CD4-positive, alpha-beta T cell (primary cell): ENCODE data around the gene ING4. TPM values are rescaled to one million over a fixed set of nuclear protein-coding genes. Genes with fewer than 3 reads are reported as not detected.
A peak's percentile ranks its signal among the peaks of the same experiment; 100 is the strongest.
"Not testable (repeated sequence)": the region's sequence is repeated elsewhere in the genome, so short reads cannot be mapped to it uniquely, and the experiment has no call there.

Experiments
- ATAC-seq: fragments of 200-7000 bp; cut with Tn5 transposase; one replicate; pipeline ENCODE4 v1.10.0; 2022; ENCODE audit warnings: mild to moderate bottlenecking; ENCODE audit not compliant: poor library complexity
- CTCF ChIA-PET: fragments of 350-600 bp; sonication (Branson Sonifier 250); formaldehyde crosslinking; loops from one replicate; lab custom pipeline; 2021; ENCODE audit warnings: antibody characterized with exemption, inconsistent platforms; lab: Charles Lee
- POLR2A ChIA-PET: fragments of 350-600 bp; sonication (Branson Sonifier 250); formaldehyde crosslinking; loops from one replicate; lab custom pipeline; 2021; ENCODE audit warnings: antibody characterized with exemption, inconsistent platforms; lab: Charles Lee
- DNase-seq, 14 experiments: peaks; one replicate each; pipeline ENCODE4 v3.0.0-alpha.2; 2013 to 2020; ENCODE audit warnings: mixed read lengths in 2 of 14
- H3K27ac ChIP-seq, 2 donors: one replicate each; pipeline versions ENCODE4 v1.5.1 to v1.7.0; 2013; ENCODE audit warnings: low read length in 2 of 2, low read depth in 1 of 2, mild to moderate bottlenecking in 1 of 2
- H3K27me3 ChIP-seq, 2 experiments: 1 replicate in 1 of 2; 2 replicates in 1 of 2; pipeline versions ENCODE4 v1.6.1 to v1.7.0; 2013; ENCODE audit warnings: low read length in 2 of 2, control low read depth in 1 of 2, mild to moderate bottlenecking in 1 of 2, moderate library complexity in 1 of 2; ENCODE audit not compliant: insufficient read depth in 2 of 2, control insufficient read depth in 1 of 2
- H3K36me3 ChIP-seq: one replicate; pipeline ENCODE4 v1.6.1; 2013; ENCODE audit warnings: low read length, control low read depth; ENCODE audit not compliant: insufficient read depth
- H3K4me1 ChIP-seq: one replicate; pipeline ENCODE4 v1.6.1; 2013; ENCODE audit warnings: low read length, control low read depth; ENCODE audit not compliant: insufficient read depth
- H3K4me3 ChIP-seq: one replicate; pipeline ENCODE4 v1.5.1; 2013; ENCODE audit warnings: mild to moderate bottlenecking, low read length, moderate library complexity
- H3K9me3 ChIP-seq, 2 experiments: 1 replicate in 1 of 2; 2 replicates in 1 of 2; pipeline versions ENCODE4 v1.6.1 to v1.7.0; 2013; ENCODE audit warnings: low read length in 2 of 2, mild to moderate bottlenecking in 2 of 2, control low read depth in 1 of 2, moderate library complexity in 1 of 2; ENCODE audit not compliant: control insufficient read depth in 1 of 2, insufficient read depth in 1 of 2
- H3K27ac Mint-ChIP-seq: one replicate; pipeline ENCODE4 v1.8.0; 2020; ENCODE audit warnings: mixed read lengths
- H3K27me3 Mint-ChIP-seq: one replicate; pipeline ENCODE4 v1.8.0; 2021; ENCODE audit warnings: mixed read lengths
- H3K36me3 Mint-ChIP-seq: one replicate; pipeline ENCODE4 v1.8.0; 2021; ENCODE audit warnings: low read depth, mixed read lengths
- H3K4me1 Mint-ChIP-seq: one replicate; pipeline ENCODE4 v1.8.0; 2021; ENCODE audit warnings: low read depth, mixed read lengths
- H3K4me3 Mint-ChIP-seq: one replicate; pipeline ENCODE4 v1.8.0; 2020; ENCODE audit warnings: mild to moderate bottlenecking, mixed read lengths
- H3K9me3 Mint-ChIP-seq: one replicate; pipeline ENCODE4 v1.8.0; 2020; ENCODE audit warnings: mixed read lengths
- intact Hi-C, 2 experiments: fragments of 100-400 bp; cut with DNase I in 1 of 2; cut with micrococcal nuclease in 1 of 2; formaldehyde crosslinking; loops; one replicate each; pipeline versions ENCODE4 v1.15.1 to v1.9.0; 2023 to 2025; cut with DNase I, micrococcal nuclease
- polyA plus RNA-seq, 2 donors: library from polyadenylated mRNA; unstranded; fragments of 120-200 nt; gene quantifications; one replicate each; pipeline ENCODE4 v1.2.1, GENCODE V29; 2013
- total RNA-seq, 174 experiments: library from RNA in 2 of 174; stranded (reverse) in 2 of 174; gene quantifications; one replicate each; pipeline ENCODE4 v1.2.3 and lab custom pipeline; 2021 to 2026
- TF ChIP-seq, protein P1 (sequence below): fragments of 200-600 bp; IDR thresholded peaks from one replicate; pipeline ENCODE4 v1.8.0; 2022; ENCODE audit warnings: antibody characterized with exemption, mild to moderate bottlenecking

The ING4 gene
- total RNA-seq = 10 to 100 TPM; 13.8 to 17.4 TPM
- 52.8 TPM for polyA plus RNA-seq (2013, experiment 1 of 2)
- polyA plus RNA-seq (2013, experiment 2 of 2) = 48.7 TPM
- total RNA-seq (lab: John Stamatoyannopoulos, UW) = 4.7 to 74.1 (median 33.0) reads per million in 172 experiments

DNA sequence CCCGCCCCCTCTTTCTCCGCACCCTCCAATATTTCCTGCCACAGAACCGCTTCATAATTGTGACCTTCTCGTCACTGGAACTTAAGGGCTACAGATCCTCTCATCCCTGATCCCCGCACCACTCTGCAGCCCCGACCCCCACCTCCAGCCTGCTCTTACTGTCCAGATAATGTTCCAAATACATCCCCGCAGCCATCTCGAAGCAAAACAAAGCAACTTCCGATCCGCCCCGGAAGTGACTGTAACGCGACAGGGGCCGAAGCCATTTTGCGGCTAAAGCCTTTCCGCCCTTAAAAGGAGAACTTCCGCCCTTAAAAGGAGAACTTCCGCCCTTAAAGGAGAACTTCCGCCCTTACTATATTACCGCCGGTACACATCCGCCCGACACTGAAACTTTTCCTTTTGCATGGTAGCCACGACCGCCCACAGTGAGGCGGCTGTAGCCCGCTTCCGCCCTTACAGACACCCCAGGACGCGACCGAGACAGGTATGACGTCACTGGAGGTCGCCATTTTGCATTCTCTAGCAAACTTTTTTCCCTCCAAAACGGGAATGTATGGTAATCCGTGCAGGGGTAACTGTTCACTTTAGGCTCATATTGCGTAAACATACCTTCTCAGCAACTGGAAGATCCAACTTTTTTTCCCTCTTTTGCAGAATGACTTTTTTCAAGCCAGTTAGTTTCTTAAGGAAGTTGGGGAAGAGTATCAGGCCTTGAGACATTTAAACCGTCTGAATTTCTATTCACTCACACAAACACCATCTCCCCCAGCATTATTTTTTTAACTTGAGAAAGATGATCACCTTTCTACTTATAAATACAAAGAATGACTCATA lies at the start of gene ING4:
ING4 (minus strand) TSS at position 214 of the 837 bp plus-strand sequence; CDS start at position 196, 18 bp downstream.
- peak within 1 kb of the TSS; percentile 79 to 89 for H3K27ac ChIP-seq
- peak within 1 kb of the TSS; percentile 82 for H3K4me3 ChIP-seq
- Mint-ChIP-seq H3K4me3 (peak within 1 kb of the TSS; percentile 95), H3K27me3 (no peaks in the 10 kb centered on the region), H3K9me3 (no peaks in the 10 kb centered on the region), H3K27ac (peak within 1 kb of the TSS; percentile 91), H3K36me3 (peaks cover 52% of the 10 kb centered on the region), H3K4me1 (peaks cover 34% of the 10 kb centered on the region)
- peaks cover 25% of the 10 kb centered on the region for H3K36me3 ChIP-seq
- no peaks in the 10 kb centered on the region for H3K9me3 ChIP-seq
- peaks cover 29% of the 10 kb centered on the region for H3K4me1 ChIP-seq
- ATAC-seq (peak; percentile 97), DNase-seq (peak; percentile 88 to 99 (median 94))
- ChIA-PET CTCF (interaction anchor here (0.9 to 1.7 kb wide), 3 partner anchors 21 to 57 kb away, joined by 3 to 7 read pairs (median 4); partner anchors contain the start of gene ZNF384), POLR2A (interaction anchor here (0.6 to 5.3 kb wide), 7 partner anchors 21 to 189 kb away, joined by 3 to 37 read pairs (median 4); partner anchors contain the start of genes COPS7A, USP5 and ZNF384)
- TF ChIP-seq, protein P1, sequence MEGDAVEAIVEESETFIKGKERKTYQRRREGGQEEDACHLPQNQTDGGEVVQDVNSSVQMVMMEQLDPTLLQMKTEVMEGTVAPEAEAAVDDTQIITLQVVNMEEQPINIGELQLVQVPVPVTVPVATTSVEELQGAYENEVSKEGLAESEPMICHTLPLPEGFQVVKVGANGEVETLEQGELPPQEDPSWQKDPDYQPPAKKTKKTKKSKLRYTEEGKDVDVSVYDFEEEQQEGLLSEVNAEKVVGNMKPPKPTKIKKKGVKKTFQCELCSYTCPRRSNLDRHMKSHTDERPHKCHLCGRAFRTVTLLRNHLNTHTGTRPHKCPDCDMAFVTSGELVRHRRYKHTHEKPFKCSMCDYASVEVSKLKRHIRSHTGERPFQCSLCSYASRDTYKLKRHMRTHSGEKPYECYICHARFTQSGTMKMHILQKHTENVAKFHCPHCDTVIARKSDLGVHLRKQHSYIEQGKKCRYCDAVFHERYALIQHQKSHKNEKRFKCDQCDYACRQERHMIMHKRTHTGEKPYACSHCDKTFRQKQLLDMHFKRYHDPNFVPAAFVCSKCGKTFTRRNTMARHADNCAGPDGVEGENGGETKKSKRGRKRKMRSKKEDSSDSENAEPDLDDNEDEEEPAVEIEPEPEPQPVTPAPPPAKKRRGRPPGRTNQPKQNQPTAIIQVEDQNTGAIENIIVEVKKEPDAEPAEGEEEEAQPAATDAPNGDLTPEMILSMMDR = no peak
- intact Hi-C loops = loop anchor here (1.0 to 5.0 kb wide), 10 partner anchors 26 to 189 kb away; partner anchors contain the start of genes COPS7A (in 2 of the 2), ZNF384 (in 2 of the 2), CDCA3 (in 1 of the 2) and MLF2 (in 1 of the 2)
- H3K27me3 ChIP-seq = no peaks in the 10 kb centered on the region

DNA sequence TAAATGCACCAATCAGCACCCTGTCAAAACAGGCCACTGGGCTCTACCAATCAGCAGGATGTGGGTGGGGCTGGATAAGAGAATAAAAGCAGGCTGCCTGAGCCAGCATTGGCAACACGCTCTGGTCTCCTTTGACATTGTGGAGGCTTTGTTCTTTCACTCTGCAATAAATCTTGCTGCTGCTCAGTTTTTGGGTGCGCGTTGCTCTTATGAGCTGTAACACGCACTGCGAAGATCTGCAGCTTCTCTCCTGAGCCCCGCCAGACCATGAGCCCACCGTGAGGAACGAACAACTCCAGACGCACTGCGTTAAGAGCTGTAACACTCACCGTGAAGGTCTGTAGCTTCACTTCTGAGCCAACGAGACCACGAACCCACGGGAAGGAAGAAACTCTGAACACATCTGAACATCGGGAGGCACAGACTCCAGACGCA lies 46.1 kb upstream of the ING4 start:
- no peaks in the 10 kb centered on the region for H3K9me3 ChIP-seq
- no peaks in the 10 kb centered on the region for H3K36me3 Mint-ChIP-seq
- POLR2A ChIA-PET = interaction anchor here (1.3 to 1.9 kb wide), 5 partner anchors 15 to 229 kb away, joined by 3 to 21 read pairs (median 3); partner anchors contain the start of genes COPS7A, SPSB2 and ZNF384
- no peaks in the 10 kb centered on the region for H3K36me3 ChIP-seq
- H3K4me1 Mint-ChIP-seq = peaks cover 9% of the 10 kb centered on the region
- CTCF ChIA-PET = no interaction called here
- DNase-seq = peak in 4 of 14 experiments; percentile 16 to 67 (median 39)
- H3K9me3 Mint-ChIP-seq = no peaks in the 10 kb centered on the region
- H3K27ac ChIP-seq = peak overlapping the region in 1 of 2 donors; percentile 52
- peak overlapping the region; percentile 87 for H3K4me3 Mint-ChIP-seq
- TF ChIP-seq, protein P1 = no peak
- peak overlapping the region; percentile 79 for H3K27ac Mint-ChIP-seq
- peak overlapping the region; percentile 36 for H3K4me3 ChIP-seq
- ATAC-seq = peak; percentile 84
- H3K4me1 ChIP-seq = peaks cover 11% of the 10 kb centered on the region
- intact Hi-C loops = no loop called here
- H3K27me3 ChIP-seq = peaks cover 5 to 7% of the 10 kb centered on the region in 2 experiments
- peaks cover 25% of the 10 kb centered on the region for H3K27me3 Mint-ChIP-seq

DNA sequence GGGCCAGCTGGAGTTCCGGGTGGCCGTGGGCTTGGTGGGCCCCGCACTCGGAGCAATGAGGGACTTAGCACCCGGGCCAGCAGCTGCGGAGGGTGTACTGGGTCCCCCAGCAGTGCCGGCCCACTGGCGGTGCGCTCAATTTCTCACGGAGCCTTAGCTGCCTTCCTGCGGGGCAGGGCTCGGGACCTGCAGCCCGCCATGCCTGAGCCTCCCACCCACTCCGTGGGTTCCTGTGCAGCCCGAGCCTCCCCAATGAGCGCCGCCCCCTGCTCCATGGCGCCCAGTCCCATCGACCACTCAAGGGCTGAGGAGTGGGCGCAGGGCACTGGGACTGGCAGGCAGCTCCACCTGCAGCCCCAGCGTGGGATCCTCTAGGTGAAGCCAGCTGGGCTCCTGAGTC lies 45.4 kb upstream of the ING4 start:
- intact Hi-C loops, H3K36me3 Mint-ChIP-seq, H3K9me3 Mint-ChIP-seq, CTCF ChIA-PET, ATAC-seq, H3K4me1 Mint-ChIP-seq, H3K9me3 ChIP-seq, H3K36me3 ChIP-seq, DNase-seq, H3K4me3 ChIP-seq, H3K27ac Mint-ChIP-seq, H3K4me3 Mint-ChIP-seq, H3K27ac ChIP-seq: not testable (repeated sequence)
- Histone ChIP-seq H3K4me1 (peaks cover 11% of the 10 kb centered on the region), H3K27me3 (peaks cover 10 to 12% of the 10 kb centered on the region in 2 experiments)
- POLR2A ChIA-PET = interaction anchor here (1.3 to 1.9 kb wide), 5 partner anchors 16 to 229 kb away, joined by 3 to 21 read pairs (median 3); partner anchors contain the start of genes COPS7A, SPSB2 and ZNF384
- H3K27me3 Mint-ChIP-seq = peaks cover 32% of the 10 kb centered on the region
